ENCODE data around the gene LRIG1.

LRIG1 gene

GRCh38 chr3:66452303-66453011 is 48.4 kb downstream of the LRIG1 start:
- TF ChIP-seq POLR2AphosphoS5 (IDR thresholded peaks at IDR 0.05; ENCODE audit: low read depth, low read length) (no peak), POLR2A (IDR thresholded peaks at IDR 0.05; ENCODE audit: low read depth, low read length) (no peak), TAF1 (IDR thresholded peaks at IDR 0.05; ENCODE audit: borderline replicate concordance, low read depth, low read length) (no peak)
- DNase-seq (ENCODE audit: insufficient read length) (no peak), FAIRE-seq (peak; percentile 9)

DNA sequence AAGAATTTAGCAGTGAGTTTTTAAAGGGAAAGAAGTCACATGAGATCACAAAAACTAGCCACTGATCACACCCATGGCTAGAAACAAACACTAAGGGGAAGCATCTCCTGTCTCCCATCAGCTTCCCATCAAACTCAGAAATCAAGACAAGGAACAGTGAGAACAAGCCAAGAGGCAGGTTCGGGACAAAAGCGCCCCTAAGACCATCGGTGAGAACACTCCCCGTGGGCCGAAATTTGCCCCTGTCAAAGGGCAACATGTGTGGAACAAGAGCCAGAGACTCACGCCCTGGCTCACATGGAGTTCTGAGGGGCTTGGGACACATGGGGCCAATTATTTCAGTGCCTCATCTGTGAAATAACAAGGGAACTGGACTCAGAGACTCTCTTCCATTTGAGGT is 49.1 kb downstream of the LRIG1 start:
- TF ChIP-seq POLR2A (IDR thresholded peaks at IDR 0.05; ENCODE audit: low read depth, low read length) (no peak), TAF1 (IDR thresholded peaks at IDR 0.05; ENCODE audit: borderline replicate concordance, low read depth, low read length) (no peak), POLR2AphosphoS5 (IDR thresholded peaks at IDR 0.05; ENCODE audit: low read depth, low read length) (no peak)
- no peak for DNase-seq (ENCODE audit: insufficient read length)
- no peak for FAIRE-seq

DNA sequence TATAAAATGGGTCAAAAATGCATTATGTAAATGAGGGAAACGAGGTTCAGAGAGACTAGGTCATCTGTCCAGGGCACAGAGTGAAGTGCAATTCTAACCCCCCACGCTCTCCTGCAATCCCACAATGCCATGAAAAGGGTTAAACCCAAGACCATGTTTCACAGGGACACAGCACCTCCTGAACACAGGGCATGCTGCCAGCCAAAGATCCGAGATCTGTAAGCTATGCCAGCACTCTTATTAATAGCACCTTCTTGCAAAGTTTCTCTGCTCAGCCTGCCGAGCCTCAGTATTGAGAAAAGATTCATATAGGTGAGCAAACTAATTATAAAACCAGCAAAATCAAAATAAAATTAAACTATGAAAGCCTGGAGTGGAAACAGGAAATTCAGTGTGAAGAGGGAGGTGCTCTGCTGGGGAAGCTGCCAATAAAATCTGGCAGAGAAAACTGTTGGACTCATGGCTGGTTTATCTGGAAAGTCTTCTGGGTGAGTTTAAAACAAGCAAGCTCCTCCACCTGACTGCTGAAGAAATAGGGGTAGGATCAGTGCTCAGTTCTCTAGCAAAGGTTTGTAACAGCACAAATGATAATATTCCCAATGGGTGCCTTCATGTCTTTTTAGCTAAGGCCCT is 50.3 kb downstream of the LRIG1 start:
- DNase-seq (ENCODE audit: insufficient read length) (no peak), FAIRE-seq (no peak)
- TF ChIP-seq POLR2AphosphoS5 (IDR thresholded peaks at IDR 0.05; ENCODE audit: low read depth, low read length): no peak
- no peak for TF ChIP-seq POLR2A (IDR thresholded peaks at IDR 0.05; ENCODE audit: low read depth, low read length)
- TF ChIP-seq TAF1 (IDR thresholded peaks at IDR 0.05; ENCODE audit: borderline replicate concordance, low read depth, low read length): no peak

DNA sequence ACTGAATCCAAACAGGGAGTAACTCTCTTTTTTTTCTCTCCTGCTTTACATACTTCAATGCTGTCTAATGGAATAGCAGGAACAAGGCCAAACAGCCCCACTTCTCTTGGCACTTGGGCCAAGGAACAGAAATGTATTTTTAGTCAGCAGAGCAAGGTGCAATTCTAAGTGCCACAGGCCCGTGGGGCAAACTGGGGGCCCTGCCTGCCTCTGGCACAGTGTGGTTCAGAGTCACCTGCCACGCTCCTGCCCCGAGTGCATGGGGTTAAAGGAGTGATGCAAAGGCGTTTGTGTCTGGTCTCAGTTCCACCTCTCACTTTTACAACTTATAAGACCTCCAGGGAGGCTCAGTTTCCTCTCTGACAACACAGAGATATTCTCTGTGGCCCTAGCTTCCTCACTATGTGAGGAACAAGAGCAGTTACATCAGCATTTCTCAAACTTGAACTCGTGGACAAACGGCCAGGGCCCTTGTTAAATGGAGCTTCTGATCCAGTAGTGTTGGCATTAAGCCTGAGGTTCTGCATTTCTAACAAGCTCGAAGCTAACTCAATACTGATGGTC is 51.3 kb downstream of the LRIG1 start:
- TF ChIP-seq POLR2AphosphoS5 (IDR thresholded peaks at IDR 0.05; ENCODE audit: low read depth, low read length) (no peak), POLR2A (IDR thresholded peaks at IDR 0.05; ENCODE audit: low read depth, low read length) (no peak), TAF1 (IDR thresholded peaks at IDR 0.05; ENCODE audit: borderline replicate concordance, low read depth, low read length) (no peak)
- DNase-seq (ENCODE audit: insufficient read length) (no peak), FAIRE-seq (peak; percentile 73)

- FAIRE-seq (no peak), DNase-seq (ENCODE audit: insufficient read length) (no peak)
- TF ChIP-seq POLR2A (IDR thresholded peaks at IDR 0.05; ENCODE audit: low read depth, low read length): no peak
- TF ChIP-seq TAF1 (IDR thresholded peaks at IDR 0.05; ENCODE audit: borderline replicate concordance, low read depth, low read length): no peak
- no peak for TF ChIP-seq POLR2AphosphoS5 (IDR thresholded peaks at IDR 0.05; ENCODE audit: low read depth, low read length)
Observed at GRCh38 chr3:66444146-66444644, 56.6 kb downstream of the LRIG1 start.

DNA sequence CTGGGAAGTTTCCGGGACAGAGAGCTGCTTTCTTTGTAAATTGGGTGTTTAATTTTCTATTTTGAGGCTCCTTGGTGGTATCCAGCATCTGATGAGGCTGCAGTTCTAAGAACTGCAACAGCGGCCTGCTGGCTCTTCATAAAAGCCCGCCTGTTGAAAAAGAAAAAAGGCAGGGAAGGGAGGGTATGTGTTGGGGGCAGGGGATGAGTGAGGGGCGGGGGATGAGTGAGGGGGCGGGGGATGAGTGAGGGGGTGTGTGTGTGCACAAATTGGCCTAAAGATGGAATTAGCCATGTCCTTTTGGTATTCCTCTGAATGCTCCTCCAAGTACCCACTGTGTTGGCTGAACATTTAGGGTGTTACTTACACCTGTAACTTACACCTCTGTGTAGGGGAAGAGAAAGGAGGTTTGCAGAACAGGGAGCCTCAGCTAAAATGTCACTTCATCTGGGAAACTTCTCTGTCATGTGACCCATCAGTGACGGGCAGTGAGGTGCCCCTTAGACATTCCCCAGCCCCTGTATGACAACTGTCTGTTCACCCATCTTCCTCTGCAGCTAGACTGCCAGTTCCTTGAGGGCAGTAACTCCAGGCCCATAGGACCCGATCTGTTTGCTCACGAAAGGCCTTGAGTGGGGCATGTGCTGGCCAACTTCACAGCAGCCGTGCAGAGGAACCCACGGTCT is 57.6 kb downstream of the LRIG1 start:
- TF ChIP-seq POLR2A (IDR thresholded peaks at IDR 0.05; ENCODE audit: low read depth, low read length): no peak
- TF ChIP-seq POLR2AphosphoS5 (IDR thresholded peaks at IDR 0.05; ENCODE audit: low read depth, low read length): no peak
- no peak for TF ChIP-seq TAF1 (IDR thresholded peaks at IDR 0.05; ENCODE audit: borderline replicate concordance, low read depth, low read length)
- no peak for FAIRE-seq
- DNase-seq (ENCODE audit: insufficient read length): no peak

DNA sequence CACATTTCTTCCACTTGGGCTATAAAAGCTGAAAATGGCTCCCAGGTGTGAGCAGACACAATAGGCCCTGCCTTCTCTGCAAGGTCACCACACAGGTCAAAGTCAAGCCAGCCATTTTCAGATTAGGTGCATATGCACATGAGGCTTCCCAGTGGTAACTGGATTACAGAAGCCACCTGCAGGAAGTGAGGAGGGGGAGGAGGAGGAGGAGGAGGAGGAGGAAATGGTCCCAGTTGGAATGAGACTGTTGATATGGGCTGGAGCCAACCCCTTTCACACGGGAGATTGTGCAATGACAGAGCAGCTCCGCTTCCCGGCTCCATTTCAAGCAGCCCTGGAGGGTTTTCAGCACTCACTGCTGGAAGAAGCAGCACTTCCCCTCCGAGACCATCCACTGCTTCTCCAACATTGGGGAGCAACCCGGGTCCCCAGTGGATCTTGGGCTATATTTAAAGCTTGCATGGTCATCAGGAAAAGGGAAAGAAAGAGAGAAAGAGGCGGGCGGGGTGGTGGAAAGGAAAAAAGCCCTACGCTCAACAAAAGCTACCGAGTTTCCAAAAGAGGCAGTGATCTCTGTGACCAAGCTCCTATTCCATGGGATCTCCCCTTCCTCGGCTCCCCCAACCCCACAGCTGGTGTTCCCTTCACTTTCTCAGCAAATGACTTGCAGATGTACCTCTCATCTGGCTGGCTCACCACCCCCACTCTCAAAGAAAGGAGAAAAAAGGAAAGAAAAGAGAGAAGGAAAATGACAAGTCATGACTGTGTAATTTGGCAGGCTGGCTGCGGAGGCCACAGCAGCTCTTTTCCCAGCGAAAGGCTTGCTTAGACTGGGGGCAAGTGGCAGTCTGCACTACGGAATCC is 58.3 kb downstream of the LRIG1 start:
- TF ChIP-seq TAF1 (IDR thresholded peaks at IDR 0.05; ENCODE audit: borderline replicate concordance, low read depth, low read length): no peak
- FAIRE-seq (no peak), DNase-seq (ENCODE audit: insufficient read length) (no peak)

GRCh38 chr3:66441692-66442091 is 59.1 kb downstream of the LRIG1 start:
- FAIRE-seq (peak; percentile 24), DNase-seq (ENCODE audit: insufficient read length) (no peak)
- TF ChIP-seq POLR2AphosphoS5 (IDR thresholded peaks at IDR 0.05; ENCODE audit: low read depth, low read length): no peak
- TF ChIP-seq TAF1 (IDR thresholded peaks at IDR 0.05; ENCODE audit: borderline replicate concordance, low read depth, low read length): no peak
- no peak for TF ChIP-seq POLR2A (IDR thresholded peaks at IDR 0.05; ENCODE audit: low read depth, low read length)

DNA sequence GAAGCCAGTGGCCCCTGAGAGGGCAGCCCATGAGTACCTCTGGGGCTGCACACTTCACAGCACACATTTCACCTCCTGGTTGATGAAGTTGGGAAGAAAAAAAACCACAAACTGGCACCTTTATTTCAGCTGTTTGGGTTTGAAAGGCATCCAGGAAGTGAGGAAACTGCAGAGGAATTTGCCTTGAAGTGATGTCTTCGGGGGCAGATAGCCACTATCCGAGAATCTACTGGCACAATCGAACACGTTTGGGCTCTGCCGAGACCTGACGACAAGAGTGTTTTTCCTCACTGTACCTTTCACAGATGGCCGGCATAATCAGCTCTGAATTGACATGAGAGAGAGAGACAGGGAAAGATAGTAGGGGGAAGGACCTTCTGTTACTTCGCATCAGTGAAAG is 59.7 kb downstream of the LRIG1 start:
- DNase-seq (ENCODE audit: insufficient read length) (no peak), FAIRE-seq (peak; percentile 42)
- no peak for TF ChIP-seq POLR2A (IDR thresholded peaks at IDR 0.05; ENCODE audit: low read depth, low read length)
- no peak for TF ChIP-seq TAF1 (IDR thresholded peaks at IDR 0.05; ENCODE audit: borderline replicate concordance, low read depth, low read length)
- no peak for TF ChIP-seq POLR2AphosphoS5 (IDR thresholded peaks at IDR 0.05; ENCODE audit: low read depth, low read length)

GRCh38 chr3:66439666-66440344 is 61.0 kb downstream of the LRIG1 start:
- DNase-seq (ENCODE audit: insufficient read length) (no peak), FAIRE-seq (no peak)
- TF ChIP-seq POLR2AphosphoS5 (IDR thresholded peaks at IDR 0.05; ENCODE audit: low read depth, low read length) (no peak), TAF1 (IDR thresholded peaks at IDR 0.05; ENCODE audit: borderline replicate concordance, low read depth, low read length) (no peak), POLR2A (IDR thresholded peaks at IDR 0.05; ENCODE audit: low read depth, low read length) (no peak)

All from GM12892 (cell line).